HG03565 (cell line): Measurements from ENCODE around the gene ATP2B3.

ENCODE experiments used
- ATAC-seq: cut with Tn5 transposase; IDR thresholded peaks from one replicate; pipeline ENCODE4 v1.9.1; 2021; ENCODE audit warnings: mild to moderate bottlenecking, moderate library complexity; ENCODE audit not compliant: unreplicated experiment

ATP2B3 gene

DNA sequence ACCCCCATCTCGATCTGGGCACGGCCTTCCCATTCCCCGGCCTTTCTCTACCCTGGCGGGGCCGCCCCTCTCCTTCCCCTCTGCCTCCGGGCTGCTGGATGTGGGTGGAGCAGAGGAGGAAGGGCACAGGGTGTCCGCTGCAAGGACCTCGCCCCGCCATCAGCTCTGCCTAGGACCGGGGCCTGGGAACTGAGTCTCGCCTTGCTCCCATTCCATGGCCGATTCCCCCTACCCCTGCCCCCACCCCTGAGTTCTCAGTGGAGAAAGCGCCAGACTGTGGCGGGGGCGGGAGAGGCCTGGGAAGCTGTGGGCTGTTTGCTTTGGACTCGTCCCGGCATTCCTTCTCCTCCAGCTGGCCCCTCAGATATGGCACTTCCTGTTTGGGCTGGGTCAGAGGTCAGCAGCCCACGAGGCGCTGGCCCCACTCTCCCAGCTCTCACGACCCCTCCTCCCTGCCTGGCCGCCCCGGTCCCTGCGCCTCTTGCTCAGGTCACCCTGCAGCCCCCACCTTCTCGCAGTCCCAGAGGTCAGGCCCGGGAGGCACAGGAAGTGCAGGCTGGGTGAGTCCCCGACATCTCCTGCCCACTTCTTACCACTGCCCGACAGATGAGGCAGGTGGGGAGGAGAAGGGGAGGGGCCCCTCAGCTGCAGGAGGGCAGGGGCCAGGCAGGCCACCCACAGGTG, 29.1 kb upstream of the ATP2B3 start:
- no peak for ATAC-seq

DNA sequence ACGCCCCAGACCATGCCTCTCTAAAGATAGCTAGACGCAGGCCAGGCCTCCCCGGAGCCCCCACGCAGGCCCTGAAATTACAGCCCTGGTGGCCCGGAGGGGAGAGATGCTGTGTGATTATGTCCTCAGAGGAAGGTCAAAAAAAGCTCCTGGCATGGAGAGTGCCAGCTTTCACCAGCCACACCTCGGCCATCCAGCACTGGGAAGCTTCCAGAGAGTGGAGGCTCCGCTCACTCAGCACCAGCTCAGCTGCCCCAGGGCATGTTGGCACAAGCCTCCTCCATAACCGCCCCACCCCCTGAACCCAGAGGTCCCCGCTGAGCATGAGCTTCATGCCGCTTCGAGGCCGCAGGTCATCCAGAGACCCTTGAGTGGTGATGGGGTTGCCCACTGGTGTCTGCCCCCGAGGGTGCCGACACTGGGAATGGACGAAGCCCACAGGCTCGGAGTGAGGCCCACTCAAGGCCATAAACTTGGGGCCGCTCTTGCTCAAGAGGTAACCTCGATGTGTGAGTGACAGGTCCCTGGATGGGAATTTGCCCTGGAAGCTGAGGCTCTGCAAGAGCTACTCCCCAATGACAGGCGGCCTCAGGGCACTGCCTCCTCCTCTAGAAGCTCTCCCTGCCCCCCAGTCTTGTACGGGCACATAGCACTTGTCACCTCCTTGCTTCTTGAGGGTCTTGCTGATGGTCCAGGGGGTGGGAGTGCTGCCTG, 27.1 kb upstream of the ATP2B3 start:
- no peak for ATAC-seq

DNA sequence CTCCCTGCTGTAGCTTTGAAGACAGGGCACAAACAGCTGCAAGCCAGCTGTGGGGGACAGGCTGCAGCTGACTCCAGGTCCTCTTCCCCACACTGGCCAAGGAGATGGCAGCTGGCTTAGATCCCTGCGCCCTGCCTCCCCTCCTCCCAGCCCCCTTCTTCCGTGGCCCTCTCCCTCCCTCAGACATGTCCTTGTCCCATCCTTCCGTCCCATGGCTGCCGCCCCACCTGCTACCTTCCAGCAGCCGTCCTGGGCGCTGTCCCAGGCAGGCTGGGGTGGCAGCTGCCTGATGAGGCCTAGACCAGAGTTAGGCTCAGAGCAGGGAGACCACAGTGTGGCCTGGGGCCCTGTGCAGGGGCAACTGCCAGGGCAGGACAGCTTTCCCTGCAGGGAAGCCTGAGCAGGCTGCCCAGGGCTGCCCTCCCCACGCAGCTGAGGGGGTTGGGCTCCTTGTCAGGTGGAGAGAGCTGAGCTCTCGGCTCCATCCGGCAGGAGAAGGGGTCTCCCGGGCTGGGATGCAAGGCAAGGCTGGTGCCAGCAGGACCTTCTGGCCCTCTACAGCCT, 26.0 kb upstream of the ATP2B3 start:
- ATAC-seq = no peak

DNA sequence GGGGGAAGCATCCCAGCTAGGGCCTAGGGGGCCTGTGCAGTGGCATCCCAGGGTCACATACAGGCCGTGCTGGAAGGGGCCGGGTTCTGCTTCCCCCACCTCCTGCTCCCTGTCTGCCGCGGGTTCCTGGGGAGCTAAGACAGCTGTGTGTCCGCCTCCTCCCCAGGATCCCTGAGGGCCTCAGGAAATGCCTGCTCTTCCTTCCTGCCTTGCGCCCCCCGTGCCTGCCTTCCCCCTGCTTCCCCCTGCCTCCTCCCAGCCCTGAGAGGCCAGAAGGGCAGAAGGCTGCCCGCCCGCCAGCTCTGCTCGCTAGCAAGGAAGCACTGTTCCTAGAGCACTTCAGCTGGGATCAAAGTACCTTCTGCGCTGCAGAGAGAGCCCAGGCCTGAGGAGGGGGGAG, 25.5 kb upstream of the ATP2B3 start:
- ATAC-seq = no peak

DNA sequence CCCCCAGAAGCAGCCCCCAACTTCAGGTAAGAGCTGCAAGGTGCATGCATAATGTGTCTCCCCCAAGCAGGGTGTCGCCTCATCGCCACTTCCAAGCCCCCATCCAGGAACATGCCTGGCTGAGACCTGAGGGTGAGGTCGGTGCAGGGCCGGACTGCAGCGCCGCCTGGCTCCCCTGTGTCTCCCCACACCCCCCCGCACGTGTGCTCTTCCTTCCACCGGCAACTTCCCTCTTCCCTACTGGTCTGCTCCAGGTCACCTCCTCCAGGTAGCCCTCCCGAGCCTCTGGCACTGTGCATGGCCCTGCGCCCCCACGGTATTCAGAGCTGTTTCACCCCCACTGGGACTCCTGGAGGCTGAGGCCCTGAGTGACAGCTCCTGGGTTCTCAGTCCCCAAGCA, 24.9 kb upstream of the ATP2B3 start:
- ATAC-seq = no peak

DNA sequence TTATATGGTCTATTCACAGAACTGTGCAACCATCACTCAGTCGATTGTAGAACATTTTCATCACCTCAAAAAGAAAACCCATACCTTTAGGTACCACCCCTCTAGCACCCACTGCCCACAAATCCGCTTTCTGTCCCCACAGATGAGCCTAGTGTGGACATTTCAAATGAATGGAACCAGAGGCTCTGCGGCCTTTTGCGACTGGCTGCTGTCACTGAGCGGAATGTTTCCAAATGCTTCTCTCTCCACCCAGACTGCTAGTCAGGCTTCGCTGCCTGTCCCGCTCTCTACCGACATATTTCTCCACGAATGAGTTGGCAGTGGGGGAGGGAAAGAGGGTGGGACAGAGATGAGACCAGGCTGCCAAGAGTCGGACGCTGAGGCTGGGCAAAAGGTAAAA, 24.4 kb upstream of the ATP2B3 start:
- ATAC-seq = no peak

DNA sequence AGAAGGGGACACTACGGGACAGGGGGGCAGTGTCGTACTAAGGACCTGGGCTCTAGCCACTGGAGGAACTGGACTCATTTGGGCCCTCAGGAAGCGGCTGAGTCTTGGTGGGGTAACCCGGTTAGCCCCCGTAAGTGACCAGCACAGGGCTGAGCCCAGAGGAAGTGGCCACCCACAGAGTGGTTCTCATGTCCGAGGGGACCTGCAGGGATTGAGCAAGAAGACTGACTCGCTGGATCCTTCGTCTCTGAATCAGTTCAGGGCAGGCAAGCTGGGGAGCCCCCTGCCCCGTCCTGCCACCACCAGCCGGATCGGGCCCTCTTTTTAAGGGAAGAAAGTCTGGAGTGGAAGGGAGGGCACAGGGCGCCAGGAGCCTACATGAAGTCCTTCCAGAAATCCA, 23.4 kb upstream of the ATP2B3 start:
- ATAC-seq = no peak

DNA sequence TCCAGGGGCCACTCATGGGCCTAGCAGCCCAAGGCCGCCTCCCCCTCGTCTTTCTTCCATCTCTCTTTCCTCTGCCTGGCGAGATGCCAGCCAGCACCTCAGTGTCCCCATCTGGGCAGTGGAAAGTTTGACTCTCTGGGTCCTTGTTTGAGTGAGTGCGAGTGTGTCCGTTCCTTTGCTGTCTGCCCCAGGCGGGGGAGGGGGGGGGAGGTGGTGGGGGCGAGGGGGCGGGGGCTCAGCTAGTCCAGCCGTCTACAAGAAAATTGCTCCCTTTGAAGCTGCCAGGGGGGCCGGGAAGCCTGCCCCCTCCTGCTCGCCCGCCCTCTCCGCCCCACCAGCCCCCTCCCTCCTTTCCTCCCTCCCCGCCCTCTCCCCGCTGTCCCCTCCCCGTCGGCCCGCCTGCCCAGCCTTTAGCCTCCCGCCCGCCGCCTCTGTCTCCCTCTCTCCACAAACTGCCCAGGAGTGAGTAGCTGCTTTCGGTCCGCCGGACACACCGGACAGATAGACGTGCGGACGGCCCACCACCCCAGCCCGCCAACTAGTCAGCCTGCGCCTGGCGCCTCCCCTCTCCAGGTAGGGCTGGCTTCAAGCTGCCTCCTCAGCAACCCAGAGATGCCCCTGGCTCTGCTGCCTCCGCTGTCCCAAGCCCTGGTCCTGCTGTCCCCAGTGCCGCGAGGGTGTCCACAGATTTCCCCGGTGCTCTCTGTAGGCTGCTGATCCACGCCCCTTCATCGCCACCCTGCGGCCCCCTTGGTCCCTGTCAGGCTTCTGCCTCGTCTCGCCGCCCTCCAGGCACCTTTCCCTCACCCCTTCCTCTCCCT, 22.7 kb upstream of the ATP2B3 start, which contains the start of gene BGN:
TSS of gene BGN (plus strand) at position 440 of the 821 bp plus-strand sequence. CDS start 9,652 bp downstream, outside the sequence.
- no peak for ATAC-seq

DNA sequence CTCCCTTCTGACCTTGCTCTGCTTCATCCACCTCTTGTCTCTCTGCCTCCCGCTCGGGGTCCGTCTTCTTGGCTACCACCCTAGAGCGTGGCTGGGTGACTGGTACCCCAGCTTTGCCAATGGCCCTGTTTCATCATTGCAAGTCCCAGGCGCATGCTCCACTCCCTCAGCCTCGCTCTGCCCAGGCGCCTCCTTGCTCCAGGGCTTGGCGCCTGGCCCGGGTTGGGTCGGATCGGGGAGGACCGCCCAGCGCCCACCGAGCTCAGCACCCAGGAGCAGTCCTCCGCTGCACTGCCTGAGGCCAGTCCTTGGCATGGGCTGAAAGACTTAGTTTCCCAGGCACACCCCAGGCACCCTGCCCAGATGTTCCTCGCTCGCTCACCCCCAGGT, 22.1 kb upstream of the ATP2B3 start:
- no peak for ATAC-seq

DNA sequence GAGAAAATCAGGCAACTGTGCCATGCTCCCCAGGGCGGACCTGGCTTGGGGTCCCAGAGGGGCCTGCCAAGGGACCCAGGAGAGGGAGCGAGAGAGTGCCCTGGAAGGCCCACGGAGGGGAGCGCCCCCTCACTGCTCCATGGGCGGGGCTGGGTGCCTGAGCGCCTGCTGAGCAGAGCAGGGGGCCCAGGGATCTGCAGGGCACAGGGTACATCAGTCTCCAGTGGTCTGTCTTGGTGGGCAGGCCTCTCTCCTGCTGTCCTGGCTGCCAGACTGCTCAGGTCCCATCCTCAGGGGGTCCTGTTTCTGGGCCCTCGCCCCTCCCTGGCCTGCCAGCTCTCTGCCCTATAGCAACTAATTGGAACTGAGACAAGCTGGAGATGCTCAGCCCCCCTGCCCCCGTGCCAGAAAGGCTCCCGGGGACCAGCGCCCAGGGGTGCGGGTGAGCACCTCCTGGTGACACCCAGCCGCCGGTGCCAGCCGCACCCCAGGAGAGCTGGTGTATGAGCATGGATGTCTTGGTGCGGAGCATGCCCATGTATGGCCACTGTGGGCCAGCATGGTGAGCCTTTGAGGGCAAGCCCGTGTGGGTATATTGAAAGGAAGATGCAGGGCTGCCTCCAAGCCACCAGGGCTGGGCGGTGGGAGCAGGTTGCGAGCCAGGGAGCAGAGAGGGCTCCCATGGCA, 21.4 kb upstream of the ATP2B3 start:
- no peak for ATAC-seq

DNA sequence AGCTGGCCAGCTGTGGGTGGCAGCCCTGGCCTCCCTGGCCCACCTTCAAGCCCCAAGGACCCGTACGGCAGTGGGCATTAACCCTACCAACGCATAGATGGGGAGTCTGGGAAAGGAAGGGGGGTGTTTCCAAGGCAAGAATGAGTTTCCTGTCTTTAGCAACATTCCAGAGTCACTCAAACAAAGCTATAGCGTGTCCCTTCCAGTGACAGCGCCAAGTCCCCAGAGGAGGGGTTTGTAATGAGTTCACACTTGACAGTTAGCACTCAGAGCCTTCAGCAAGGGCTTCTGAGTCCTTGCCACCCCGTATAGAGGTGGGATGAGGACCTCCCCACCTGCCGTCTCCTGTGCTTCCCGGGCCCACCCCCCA, 20.9 kb upstream of the ATP2B3 start:
- ATAC-seq = no peak

DNA sequence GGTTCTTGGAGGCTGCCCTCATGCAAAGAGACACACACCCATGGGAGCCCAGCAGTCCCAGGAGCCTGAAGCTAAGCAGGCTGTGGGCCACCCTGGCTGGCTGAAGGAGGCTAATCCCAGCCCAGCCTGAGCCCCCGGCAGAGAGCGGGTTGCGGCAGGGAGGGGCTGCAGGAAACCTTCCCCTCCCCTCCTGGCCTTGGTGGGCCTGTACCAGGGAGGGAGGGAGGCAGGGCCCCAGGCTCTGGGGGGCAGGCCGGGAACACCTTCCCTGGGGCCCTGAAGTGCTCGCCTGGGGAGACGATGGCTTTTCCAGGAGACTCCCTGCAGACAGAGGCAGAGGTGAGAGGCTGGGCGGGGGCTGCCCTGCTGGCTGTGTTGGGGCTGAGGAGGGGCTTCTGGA, 19.0 kb upstream of the ATP2B3 start:
- no peak for ATAC-seq

DNA sequence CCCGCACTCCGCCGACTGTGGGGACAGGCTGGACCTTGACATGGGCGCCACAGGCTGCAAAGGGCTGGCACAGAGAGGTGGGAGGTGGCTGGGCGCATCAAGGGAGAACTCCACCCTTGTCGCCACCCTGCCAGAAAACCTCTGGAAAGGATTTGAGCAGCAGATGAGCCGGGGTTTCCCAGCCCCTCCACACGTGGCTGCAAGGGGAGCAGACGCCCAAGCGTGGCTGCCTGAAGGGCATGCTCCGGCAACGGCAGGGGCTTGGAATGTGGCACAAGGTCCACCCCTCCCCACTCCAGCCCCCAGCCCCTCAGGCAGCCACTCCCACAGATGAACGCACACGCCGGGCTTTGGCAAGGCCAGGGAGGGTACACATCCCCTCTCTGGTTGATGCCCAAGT, 18.1 kb upstream of the ATP2B3 start:
- no peak for ATAC-seq

DNA sequence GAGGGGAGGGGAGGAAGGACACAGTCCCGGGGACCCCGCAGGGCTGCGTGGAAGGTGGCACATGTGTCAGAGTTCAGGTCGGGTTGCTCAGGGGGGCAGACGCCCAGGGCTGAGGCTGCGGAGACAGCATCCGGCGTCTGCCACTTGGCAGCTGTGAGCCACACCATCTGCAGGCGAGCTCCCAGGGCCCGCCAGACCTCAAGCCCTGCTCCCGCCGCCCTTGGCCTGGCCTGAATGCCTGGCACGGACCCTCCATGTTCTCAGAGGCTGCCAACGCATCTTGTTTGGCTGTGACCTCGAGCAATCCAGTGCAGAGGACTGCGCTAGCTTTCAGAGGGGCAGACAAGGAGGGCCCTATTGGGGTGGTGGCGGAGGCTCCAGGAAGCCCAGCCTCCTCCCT, 17.6 kb upstream of the ATP2B3 start:
- no peak for ATAC-seq

DNA sequence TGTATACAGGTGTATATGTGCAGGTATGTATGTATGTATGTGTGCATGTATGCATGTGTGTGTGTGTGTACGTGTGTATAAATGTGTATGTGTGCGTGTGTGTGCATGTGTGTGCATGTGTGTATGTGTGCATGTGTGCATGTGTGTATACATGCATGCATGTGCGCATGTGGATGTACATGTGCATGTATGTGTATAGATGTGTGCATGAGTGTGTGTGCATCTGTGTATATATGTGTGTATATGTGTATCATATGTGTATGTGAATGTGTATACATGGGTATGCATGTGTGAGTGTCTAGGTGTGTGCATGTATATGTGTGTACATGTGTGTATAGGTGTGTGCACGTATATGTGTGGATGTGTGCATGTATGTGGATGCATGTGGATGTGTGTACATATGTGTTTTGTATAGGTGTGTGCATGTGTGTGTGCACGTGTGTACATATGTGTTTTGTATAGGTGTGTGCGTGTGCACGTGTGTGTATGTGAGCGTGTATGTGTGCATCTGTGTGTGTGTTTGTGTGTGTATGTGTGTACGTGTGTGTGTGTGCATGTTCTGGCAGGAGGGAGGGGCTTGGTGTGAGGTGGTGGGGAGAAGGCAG, 16.7 kb upstream of the ATP2B3 start:
- no peak for ATAC-seq

DNA sequence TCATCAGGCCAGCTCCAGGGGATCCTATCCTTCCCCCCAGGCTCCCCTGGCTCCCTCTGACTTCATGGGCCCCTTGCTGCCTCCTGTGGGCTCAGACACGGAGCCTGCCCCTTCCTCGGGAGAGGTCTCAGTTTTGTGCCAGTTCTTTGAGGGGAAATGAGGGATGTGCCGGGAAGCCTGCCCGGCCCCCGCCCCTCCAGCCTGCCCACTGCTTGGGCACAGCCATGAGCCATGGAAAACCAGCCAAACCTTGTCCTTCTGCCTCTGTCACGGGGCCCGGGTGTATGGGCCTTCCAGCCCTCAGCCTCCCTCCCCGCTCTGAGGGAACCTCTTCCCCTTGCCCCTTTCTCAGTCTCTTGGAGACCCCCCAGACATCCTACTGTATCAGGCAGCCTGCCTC, 15.9 kb upstream of the ATP2B3 start:
- no peak for ATAC-seq

DNA sequence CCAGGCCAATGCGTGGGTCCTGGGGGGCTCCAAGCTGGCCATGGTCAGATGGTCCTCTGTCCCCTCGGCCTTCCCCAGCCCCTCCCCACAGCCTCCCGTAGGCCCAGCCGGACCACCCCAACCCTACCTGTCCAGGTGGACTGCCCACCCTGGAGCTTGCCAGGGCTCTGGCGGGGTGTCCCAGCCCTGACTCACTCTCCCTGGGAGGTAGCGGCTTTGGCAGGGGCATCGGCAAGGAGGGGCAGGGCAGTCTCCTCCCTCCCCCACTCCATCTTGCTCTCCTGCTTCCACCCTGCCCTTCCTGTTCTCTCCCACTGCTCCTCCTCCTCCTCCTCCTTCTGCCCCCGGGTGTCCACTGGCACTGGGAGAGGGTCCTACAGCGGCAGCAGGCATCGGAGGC, 15.3 kb upstream of the ATP2B3 start:
- no peak for ATAC-seq

DNA sequence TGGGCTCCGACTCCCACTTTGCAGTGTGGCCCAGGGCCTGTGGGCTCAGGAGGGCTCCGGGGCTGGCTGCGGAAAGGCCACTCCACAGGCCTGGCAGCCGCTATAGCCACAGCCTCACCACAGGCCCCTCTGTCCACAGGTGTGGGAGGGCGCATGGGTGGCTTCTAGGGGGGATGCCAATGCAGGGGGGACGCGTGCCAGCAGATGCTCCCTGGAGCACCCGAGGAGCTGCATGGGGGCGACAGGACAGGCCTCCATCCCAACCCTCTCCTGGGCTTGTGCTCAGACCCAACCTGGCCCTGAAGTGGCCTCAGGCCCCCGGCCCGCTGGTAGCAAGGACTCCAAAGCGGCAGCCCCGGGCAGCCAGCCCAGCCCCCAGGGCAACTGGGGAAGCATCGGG, 14.6 kb upstream of the ATP2B3 start:
- ATAC-seq = no peak

DNA sequence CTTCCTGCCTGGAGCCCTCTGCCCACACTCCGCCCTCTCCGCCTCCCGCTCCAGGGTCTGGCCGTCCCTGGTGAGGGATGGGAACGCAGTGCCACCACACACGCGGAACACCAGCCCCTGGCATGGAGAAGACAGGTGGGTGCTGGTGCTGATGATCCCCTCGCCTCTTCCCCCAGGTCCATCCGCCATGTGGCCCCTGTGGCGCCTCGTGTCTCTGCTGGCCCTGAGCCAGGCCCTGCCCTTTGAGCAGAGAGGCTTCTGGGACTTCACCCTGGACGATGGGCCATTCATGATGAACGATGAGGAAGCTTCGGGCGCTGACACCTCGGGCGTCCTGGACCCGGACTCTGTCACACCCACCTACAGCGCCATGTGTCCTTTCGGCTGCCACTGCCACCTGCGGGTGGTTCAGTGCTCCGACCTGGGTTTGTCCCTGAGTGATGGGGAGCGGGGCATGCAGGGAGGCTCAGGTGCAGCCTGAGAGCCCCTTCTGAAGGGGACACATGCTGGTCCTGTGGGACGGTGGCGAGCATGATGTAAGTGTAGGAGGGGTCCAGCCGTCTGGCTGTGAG, 12.9 kb upstream of the ATP2B3 start:
- ATAC-seq = no peak

DNA sequence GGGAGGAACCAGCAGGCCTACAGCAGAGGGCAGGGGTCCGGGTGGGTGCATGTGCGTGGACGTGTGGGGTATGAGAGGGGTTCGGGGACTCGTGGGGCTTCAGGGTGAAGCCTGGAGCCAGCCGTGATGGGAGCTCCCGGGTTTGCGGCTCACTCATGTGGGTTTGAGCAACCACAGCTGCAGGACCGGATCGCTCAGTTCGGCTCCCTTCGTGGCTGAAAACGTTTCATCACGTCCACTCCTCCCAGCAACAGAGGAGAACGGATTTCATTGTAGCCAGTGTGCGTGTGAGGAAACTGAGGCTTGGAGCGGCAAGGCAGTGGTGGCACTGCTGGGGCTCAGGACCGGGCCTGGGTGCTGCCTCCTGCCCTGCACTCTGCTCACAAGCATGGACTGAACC, 12.1 kb upstream of the ATP2B3 start:
- ATAC-seq = no peak
